WTC11 (cell line): ENCODE results near the gene ZCCHC24. TPM values are rescaled to one million over a fixed set of nuclear protein-coding genes. Genes with fewer than 3 reads are reported as not detected.

ENCODE experiments used
- ATAC-seq: fragments of 200-7000 bp; cut with Tn5 transposase; 2 replicates; pipeline ENCODE4 v1.10.0; 2021; ENCODE audit warnings: mild to moderate bottlenecking, moderate library complexity
- CTCF ChIA-PET: fragments of 300-600 bp; sonication (Branson Sonifier 250); formaldehyde crosslinking; loops from one replicate; lab custom pipeline; 2021; ENCODE audit warnings: antibody characterized with exemption; lab: Charles Lee
- POLR2A ChIA-PET: fragments of 350-600 bp; sonication (Branson Sonifier 250); formaldehyde crosslinking; loops from one replicate; lab custom pipeline; 2021; ENCODE audit warnings: antibody characterized with exemption; lab: Charles Lee
- DNase-seq: peaks from one replicate; pipeline ENCODE4 v3.0.0; 2021; ENCODE audit warnings: low spot score
- H3K27ac Mint-ChIP-seq: 2 replicates; pipeline ENCODE4 v1.8.0; 2021; ENCODE audit warnings: mixed read lengths
- H3K27me3 Mint-ChIP-seq: 2 replicates; pipeline ENCODE4 v1.8.0; 2021; ENCODE audit warnings: low read depth, mild to moderate bottlenecking, moderate library complexity, mixed read lengths
- H3K36me3 Mint-ChIP-seq: 2 replicates; pipeline ENCODE4 v1.8.0; 2021; ENCODE audit warnings: mixed read lengths
- H3K4me1 Mint-ChIP-seq: 2 replicates; pipeline ENCODE4 v1.8.0; 2022; ENCODE audit warnings: mixed read lengths
- H3K4me3 Mint-ChIP-seq: 2 replicates; pipeline ENCODE4 v1.8.0; 2021; ENCODE audit warnings: mild to moderate bottlenecking, moderate library complexity, mixed read lengths
- H3K9me3 Mint-ChIP-seq: 2 replicates; pipeline ENCODE4 v1.8.0; 2021; ENCODE audit warnings: mixed read lengths
- ATF1 ChIP-seq: sonication (generic); formaldehyde crosslinking; IDR thresholded peaks from 2 replicates; pipeline ENCODE4 v1.8.1; 2023; ENCODE audit warnings: mild to moderate bottlenecking, moderate library complexity, missing genetic modification reagents
- EMX1 ChIP-seq: fragments of 250-450 bp; sonication (Bioruptor Pico); IDR thresholded peaks from 2 replicates; pipeline ENCODE4 v1.8.0; 2021; ENCODE audit warnings: mild to moderate bottlenecking
- HMGA2 ChIP-seq: fragments of 250-450 bp; sonication (Bioruptor Pico); IDR thresholded peaks from 2 replicates; pipeline ENCODE4 v1.4.0; 2021; ENCODE audit warnings: mild to moderate bottlenecking, moderate library complexity
- NFE2L1 ChIP-seq: sonication (generic); formaldehyde crosslinking; IDR thresholded peaks from 2 replicates; pipeline ENCODE4 v1.8.1; 2023; ENCODE audit warnings: missing genetic modification reagents
- RELA ChIP-seq: sonication (generic); formaldehyde crosslinking; IDR thresholded peaks from 2 replicates; pipeline ENCODE4 v1.8.1; 2022; ENCODE audit warnings: missing genetic modification reagents, mild to moderate bottlenecking, borderline replicate concordance
- SOX15 ChIP-seq: fragments of 250-450 bp; sonication (Bioruptor Pico); IDR thresholded peaks from 2 replicates; pipeline ENCODE4 v1.9.0; 2021; ENCODE audit warnings: mild to moderate bottlenecking
- TCF7 ChIP-seq: sonication (generic); formaldehyde crosslinking; IDR thresholded peaks from 2 replicates; pipeline ENCODE4 v1.8.0; 2022; ENCODE audit warnings: mild to moderate bottlenecking, low read depth, missing genetic modification reagents, moderate library complexity
- TEAD4 ChIP-seq: sonication (generic); formaldehyde crosslinking; IDR thresholded peaks from 2 replicates; pipeline ENCODE4 v1.8.0; 2022; ENCODE audit warnings: mild to moderate bottlenecking, missing genetic modification reagents
- ZNF121 ChIP-seq: sonication (generic); formaldehyde crosslinking; IDR thresholded peaks from 2 replicates; pipeline ENCODE4 v1.8.0; 2023; ENCODE audit warnings: missing genetic modification reagents
- ZNF219 ChIP-seq: sonication (generic); formaldehyde crosslinking; IDR thresholded peaks from 2 replicates; pipeline ENCODE4 v1.8.0; 2023; ENCODE audit warnings: missing genetic modification reagents, mild to moderate bottlenecking, borderline replicate concordance
- ZNF317 ChIP-seq: sonication (generic); formaldehyde crosslinking; IDR thresholded peaks from 2 replicates; pipeline ENCODE4 v1.8.1; 2023; ENCODE audit warnings: low read depth, mild to moderate bottlenecking, moderate library complexity, missing genetic modification reagents, borderline replicate concordance
- total RNA-seq: library from RNA; stranded (reverse); gene quantifications from 3 replicates; pipeline ENCODE4 v1.2.3, GENCODE V29; 2021
- TF ChIP-seq, protein P1 (sequence below): sonication (generic); formaldehyde crosslinking; IDR thresholded peaks from 2 replicates; pipeline ENCODE4 v1.8.1; 2023; ENCODE audit warnings: mild to moderate bottlenecking, missing genetic modification reagents, moderate library complexity
- TF ChIP-seq, protein P2 (sequence below): sonication (generic); formaldehyde crosslinking; IDR thresholded peaks from 2 replicates; pipeline ENCODE4 v1.8.1; 2022; ENCODE audit warnings: low read depth, missing genetic modification reagents, borderline replicate concordance
- TF ChIP-seq, protein P3 (sequence below): sonication (generic); formaldehyde crosslinking; IDR thresholded peaks from 2 replicates; pipeline ENCODE4 v1.8.1; 2023; ENCODE audit warnings: mild to moderate bottlenecking, moderate library complexity, missing genetic modification reagents
- TF ChIP-seq, protein P4 (sequence below): sonication (generic); formaldehyde crosslinking; IDR thresholded peaks from 2 replicates; pipeline ENCODE4 v1.8.0; 2023; ENCODE audit warnings: missing genetic modification reagents, mild to moderate bottlenecking, borderline replicate concordance
- TF ChIP-seq, protein P5 (sequence below): fragments of 250-450 bp; sonication (Bioruptor Pico); IDR thresholded peaks from 2 replicates; pipeline ENCODE4 v1.8.0; 2021; ENCODE audit warnings: mild to moderate bottlenecking
- TF ChIP-seq, protein P6 (sequence below): fragments of 250-450 bp; sonication (Bioruptor Pico); IDR thresholded peaks from 2 replicates; pipeline ENCODE4 v1.9.0; 2021; ENCODE audit warnings: moderate library complexity, mild to moderate bottlenecking, inconsistent platforms, borderline replicate concordance
- TF ChIP-seq, protein P7 (sequence below): sonication (generic); formaldehyde crosslinking; IDR thresholded peaks from 2 replicates; pipeline ENCODE4 v1.8.1; 2022; ENCODE audit warnings: missing genetic modification reagents, borderline replicate concordance
- TF ChIP-seq, protein P8 (sequence below): fragments of 200-600 bp; IDR thresholded peaks from 2 replicates; pipeline ENCODE4 v1.8.0; 2022; ENCODE audit warnings: antibody characterized with exemption

ZCCHC24 gene
- total RNA-seq, 1 experiment from 2014 or later = 7.7 TPM

DNA sequence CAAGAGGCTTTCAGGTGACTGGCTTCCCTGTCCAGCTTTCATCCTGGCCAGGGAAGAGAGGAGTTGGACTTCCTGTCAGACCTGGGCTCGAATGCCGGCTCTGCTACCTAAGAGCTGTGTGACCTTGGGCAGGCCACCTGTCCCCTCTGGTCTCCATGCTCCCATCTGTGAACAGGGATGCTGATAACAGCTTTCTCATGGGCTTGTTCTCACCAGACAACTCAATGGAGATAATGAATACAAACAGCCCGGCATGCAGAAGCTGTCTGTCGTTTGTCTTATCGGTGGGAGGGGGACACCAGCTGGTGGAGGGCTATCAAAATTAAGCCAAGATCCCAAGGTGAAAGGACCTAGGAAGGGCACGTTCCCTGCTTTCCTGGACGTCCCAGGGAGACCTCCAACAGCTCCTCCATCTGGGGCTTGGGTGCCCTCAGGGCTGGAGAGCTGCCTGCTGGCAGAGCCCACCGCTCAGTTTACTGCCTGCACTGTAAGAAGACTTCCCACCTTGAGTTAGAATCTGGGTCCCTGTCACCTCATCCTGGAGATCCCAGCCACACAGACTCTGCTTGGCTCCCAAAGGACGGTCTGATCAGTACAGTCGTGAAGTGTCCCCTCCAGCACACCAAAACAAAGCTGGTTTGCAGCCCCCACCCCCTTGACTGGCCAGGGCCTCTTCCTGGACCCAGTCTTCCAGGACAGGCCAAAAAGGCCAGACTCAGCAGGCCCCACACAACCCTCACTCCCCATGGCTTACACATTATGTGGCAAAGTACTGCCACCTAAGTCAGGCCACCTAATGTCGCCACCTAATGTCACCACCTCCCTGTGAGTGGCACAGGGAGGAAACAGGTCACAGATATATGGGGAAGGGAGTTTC lies 57.2 kb downstream of the ZCCHC24 start (continued):
- TF ChIP-seq ZNF121 (CRISPR knock-in tag) (no peak), RELA (no peak), ATF1 (no peak), HMGA2 (CRISPR knock-in tag) (no peak), SOX15 (no peak), EMX1 (CRISPR knock-in tag) (no peak), ZNF219 (CRISPR knock-in tag) (no peak), TCF7 (no peak)
- TF ChIP-seq, protein P1, sequence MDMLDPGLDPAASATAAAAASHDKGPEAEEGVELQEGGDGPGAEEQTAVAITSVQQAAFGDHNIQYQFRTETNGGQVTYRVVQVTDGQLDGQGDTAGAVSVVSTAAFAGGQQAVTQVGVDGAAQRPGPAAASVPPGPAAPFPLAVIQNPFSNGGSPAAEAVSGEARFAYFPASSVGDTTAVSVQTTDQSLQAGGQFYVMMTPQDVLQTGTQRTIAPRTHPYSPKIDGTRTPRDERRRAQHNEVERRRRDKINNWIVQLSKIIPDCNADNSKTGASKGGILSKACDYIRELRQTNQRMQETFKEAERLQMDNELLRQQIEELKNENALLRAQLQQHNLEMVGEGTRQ = no peak
- TF ChIP-seq, protein P2, sequence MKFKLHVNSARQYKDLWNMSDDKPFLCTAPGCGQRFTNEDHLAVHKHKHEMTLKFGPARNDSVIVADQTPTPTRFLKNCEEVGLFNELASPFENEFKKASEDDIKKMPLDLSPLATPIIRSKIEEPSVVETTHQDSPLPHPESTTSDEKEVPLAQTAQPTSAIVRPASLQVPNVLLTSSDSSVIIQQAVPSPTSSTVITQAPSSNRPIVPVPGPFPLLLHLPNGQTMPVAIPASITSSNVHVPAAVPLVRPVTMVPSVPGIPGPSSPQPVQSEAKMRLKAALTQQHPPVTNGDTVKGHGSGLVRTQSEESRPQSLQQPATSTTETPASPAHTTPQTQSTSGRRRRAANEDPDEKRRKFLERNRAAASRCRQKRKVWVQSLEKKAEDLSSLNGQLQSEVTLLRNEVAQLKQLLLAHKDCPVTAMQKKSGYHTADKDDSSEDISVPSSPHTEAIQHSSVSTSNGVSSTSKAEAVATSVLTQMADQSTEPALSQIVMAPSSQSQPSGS (CRISPR knock-in tag) = no peak
- TF ChIP-seq, protein P3, sequence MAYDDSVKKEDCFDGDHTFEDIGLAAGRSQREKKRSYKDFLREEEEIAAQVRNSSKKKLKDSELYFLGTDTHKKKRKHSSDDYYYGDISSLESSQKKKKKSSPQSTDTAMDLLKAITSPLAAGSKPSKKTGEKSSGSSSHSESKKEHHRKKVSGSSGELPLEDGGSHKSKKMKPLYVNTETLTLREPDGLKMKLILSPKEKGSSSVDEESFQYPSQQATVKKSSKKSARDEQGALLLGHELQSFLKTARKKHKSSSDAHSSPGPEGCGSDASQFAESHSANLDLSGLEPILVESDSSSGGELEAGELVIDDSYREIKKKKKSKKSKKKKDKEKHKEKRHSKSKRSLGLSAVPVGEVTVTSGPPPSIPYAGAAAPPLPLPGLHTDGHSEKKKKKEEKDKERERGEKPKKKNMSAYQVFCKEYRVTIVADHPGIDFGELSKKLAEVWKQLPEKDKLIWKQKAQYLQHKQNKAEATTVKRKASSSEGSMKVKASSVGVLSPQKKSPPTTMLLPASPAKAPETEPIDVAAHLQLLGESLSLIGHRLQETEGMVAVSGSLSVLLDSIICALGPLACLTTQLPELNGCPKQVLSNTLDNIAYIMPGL (CRISPR knock-in tag) = no peak
- TF ChIP-seq, protein P4, sequence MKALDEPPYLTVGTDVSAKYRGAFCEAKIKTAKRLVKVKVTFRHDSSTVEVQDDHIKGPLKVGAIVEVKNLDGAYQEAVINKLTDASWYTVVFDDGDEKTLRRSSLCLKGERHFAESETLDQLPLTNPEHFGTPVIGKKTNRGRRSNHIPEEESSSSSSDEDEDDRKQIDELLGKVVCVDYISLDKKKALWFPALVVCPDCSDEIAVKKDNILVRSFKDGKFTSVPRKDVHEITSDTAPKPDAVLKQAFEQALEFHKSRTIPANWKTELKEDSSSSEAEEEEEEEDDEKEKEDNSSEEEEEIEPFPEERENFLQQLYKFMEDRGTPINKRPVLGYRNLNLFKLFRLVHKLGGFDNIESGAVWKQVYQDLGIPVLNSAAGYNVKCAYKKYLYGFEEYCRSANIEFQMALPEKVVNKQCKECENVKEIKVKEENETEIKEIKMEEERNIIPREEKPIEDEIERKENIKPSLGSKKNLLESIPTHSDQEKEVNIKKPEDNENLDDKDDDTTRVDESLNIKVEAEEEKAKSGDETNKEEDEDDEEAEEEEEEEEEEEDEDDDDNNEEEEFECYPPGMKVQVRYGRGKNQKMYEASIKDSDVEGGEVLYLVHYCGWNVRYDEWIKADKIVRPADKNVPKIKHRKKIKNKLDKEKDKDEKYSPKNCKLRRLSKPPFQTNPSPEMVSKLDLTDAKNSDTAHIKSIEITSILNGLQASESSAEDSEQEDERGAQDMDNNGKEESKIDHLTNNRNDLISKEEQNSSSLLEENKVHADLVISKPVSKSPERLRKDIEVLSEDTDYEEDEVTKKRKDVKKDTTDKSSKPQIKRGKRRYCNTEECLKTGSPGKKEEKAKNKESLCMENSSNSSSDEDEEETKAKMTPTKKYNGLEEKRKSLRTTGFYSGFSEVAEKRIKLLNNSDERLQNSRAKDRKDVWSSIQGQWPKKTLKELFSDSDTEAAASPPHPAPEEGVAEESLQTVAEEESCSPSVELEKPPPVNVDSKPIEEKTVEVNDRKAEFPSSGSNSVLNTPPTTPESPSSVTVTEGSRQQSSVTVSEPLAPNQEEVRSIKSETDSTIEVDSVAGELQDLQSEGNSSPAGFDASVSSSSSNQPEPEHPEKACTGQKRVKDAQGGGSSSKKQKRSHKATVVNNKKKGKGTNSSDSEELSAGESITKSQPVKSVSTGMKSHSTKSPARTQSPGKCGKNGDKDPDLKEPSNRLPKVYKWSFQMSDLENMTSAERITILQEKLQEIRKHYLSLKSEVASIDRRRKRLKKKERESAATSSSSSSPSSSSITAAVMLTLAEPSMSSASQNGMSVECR (CRISPR knock-in tag) = no peak

DNA sequence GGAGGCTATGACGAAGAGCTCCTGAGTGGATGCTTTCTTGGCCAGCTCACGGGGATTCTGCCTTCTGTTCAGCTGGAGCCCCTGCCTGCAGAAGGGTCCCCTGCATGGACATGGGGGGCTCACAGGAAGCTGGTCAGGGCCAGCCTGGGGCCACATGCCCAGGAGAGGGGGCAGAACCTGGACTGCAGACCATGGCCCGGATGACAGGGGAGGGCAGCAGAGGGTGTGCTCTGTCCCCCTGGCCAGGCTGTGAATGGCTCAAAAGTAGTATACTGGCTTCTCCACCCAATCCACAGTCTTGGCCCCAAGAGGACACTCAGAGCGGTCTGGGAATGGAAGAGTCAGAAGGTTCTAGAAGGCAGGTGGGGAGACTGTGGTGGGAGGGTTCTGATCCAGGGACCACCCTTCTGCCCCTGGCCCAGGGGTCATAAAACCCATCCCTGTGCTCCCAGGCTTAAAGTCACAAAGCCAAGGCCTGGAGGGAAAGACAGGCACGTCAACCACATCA lies 57.9 kb downstream of the ZCCHC24 start:
- no peak overlapping the region for H3K4me3 Mint-ChIP-seq
- DNase-seq = peak; percentile 6
- CTCF ChIA-PET = interaction anchor here (0.5 to 1.4 kb wide), 3 partner anchors 13 to 145 kb away, joined by 3 to 9 read pairs (median 3); no protein-coding TSS in a partner anchor
- TF ChIP-seq, protein P5, sequence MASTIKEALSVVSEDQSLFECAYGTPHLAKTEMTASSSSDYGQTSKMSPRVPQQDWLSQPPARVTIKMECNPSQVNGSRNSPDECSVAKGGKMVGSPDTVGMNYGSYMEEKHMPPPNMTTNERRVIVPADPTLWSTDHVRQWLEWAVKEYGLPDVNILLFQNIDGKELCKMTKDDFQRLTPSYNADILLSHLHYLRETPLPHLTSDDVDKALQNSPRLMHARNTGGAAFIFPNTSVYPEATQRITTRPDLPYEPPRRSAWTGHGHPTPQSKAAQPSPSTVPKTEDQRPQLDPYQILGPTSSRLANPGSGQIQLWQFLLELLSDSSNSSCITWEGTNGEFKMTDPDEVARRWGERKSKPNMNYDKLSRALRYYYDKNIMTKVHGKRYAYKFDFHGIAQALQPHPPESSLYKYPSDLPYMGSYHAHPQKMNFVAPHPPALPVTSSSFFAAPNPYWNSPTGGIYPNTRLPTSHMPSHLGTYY = no peak
- TF ChIP-seq ZNF317 (CRISPR knock-in tag) (no peak), ZNF121 (CRISPR knock-in tag) (no peak), NFE2L1 (CRISPR knock-in tag) (no peak), TEAD4 (CRISPR knock-in tag) (no peak)
- TF ChIP-seq, protein P6, sequence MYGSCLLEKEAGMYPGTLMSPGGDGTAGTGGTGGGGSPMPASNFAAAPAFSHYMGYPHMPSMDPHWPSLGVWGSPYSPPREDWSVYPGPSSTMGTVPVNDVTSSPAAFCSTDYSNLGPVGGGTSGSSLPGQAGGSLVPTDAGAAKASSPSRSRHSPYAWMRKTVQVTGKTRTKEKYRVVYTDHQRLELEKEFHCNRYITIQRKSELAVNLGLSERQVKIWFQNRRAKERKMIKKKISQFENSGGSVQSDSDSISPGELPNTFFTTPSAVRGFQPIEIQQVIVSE = no peak
- TF ChIP-seq, protein P7, sequence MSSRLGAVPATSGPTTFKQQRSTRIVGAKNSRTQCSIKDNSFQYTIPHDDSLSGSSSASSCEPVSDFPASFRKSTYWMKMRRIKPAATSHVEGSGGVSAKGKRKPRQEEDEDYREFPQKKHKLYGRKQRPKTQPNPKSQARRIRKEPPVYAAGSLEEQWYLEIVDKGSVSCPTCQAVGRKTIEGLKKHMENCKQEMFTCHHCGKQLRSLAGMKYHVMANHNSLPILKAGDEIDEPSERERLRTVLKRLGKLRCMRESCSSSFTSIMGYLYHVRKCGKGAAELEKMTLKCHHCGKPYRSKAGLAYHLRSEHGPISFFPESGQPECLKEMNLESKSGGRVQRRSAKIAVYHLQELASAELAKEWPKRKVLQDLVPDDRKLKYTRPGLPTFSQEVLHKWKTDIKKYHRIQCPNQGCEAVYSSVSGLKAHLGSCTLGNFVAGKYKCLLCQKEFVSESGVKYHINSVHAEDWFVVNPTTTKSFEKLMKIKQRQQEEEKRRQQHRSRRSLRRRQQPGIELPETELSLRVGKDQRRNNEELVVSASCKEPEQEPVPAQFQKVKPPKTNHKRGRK = no peak
- TF ChIP-seq, protein P8, sequence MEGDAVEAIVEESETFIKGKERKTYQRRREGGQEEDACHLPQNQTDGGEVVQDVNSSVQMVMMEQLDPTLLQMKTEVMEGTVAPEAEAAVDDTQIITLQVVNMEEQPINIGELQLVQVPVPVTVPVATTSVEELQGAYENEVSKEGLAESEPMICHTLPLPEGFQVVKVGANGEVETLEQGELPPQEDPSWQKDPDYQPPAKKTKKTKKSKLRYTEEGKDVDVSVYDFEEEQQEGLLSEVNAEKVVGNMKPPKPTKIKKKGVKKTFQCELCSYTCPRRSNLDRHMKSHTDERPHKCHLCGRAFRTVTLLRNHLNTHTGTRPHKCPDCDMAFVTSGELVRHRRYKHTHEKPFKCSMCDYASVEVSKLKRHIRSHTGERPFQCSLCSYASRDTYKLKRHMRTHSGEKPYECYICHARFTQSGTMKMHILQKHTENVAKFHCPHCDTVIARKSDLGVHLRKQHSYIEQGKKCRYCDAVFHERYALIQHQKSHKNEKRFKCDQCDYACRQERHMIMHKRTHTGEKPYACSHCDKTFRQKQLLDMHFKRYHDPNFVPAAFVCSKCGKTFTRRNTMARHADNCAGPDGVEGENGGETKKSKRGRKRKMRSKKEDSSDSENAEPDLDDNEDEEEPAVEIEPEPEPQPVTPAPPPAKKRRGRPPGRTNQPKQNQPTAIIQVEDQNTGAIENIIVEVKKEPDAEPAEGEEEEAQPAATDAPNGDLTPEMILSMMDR = no peak

More for the DNA sequence above, 57.9 kb downstream of the ZCCHC24 start:
- no peaks in the 10 kb centered on the region; the same call in 1 of the 2 replicates for H3K27me3 Mint-ChIP-seq
- no peak overlapping the region for H3K27ac Mint-ChIP-seq
- H3K36me3 Mint-ChIP-seq = no peaks in the 10 kb centered on the region
- no peaks in the 10 kb centered on the region for H3K9me3 Mint-ChIP-seq
- H3K4me1 Mint-ChIP-seq = no peaks in the 10 kb centered on the region
- POLR2A ChIA-PET = no interaction called here
- no peak for ATAC-seq
